ENCODE measurements around the gene C16orf46.

Gene C16orf46

GRCh38 chr16:81026429-81026828 is 50.6 kb downstream of the C16orf46 start:
- Histone ChIP-seq H3K4me2 (ENCODE audit: low read length) (no peak overlapping the region), H3K36me3 (ENCODE audit: control insufficient read depth, low read length) (peaks cover 79% of the 10 kb centered on the region), H3K27ac (ENCODE audit: low read depth, low read length) (no peak overlapping the region), H4K20me1 (ENCODE audit: control insufficient read depth, insufficient read depth, low read depth, low read length) (no peaks in the 10 kb centered on the region), H3K4me1 (ENCODE audit: control insufficient read depth, low read length) (no peaks in the 10 kb centered on the region), H3F3A (ENCODE audit: control insufficient read depth, insufficient read depth) (peaks cover 2% of the 10 kb centered on the region; the same call in 1 of the 2 replicates), H3K4me3 (ENCODE audit: low read length) (no peak overlapping the region), H3K27me3 (ENCODE audit: control insufficient read depth, low read length) (no peaks in the 10 kb centered on the region), H3K9me3 (ENCODE audit: control insufficient read depth, insufficient read depth, low read length) (no peaks in the 10 kb centered on the region), H3K79me2 (ENCODE audit: control insufficient read depth, low read length) (no peaks in the 10 kb centered on the region), H3K9me2 (replicated peaks; ENCODE audit: control insufficient read depth, low read length) (no peaks in the 10 kb centered on the region)
- no peak for TF ChIP-seq EZH2phosphoT487 (IDR thresholded peaks at IDR 0.05; ENCODE audit: borderline replicate concordance, low read length)
- TF ChIP-seq, protein P1, sequence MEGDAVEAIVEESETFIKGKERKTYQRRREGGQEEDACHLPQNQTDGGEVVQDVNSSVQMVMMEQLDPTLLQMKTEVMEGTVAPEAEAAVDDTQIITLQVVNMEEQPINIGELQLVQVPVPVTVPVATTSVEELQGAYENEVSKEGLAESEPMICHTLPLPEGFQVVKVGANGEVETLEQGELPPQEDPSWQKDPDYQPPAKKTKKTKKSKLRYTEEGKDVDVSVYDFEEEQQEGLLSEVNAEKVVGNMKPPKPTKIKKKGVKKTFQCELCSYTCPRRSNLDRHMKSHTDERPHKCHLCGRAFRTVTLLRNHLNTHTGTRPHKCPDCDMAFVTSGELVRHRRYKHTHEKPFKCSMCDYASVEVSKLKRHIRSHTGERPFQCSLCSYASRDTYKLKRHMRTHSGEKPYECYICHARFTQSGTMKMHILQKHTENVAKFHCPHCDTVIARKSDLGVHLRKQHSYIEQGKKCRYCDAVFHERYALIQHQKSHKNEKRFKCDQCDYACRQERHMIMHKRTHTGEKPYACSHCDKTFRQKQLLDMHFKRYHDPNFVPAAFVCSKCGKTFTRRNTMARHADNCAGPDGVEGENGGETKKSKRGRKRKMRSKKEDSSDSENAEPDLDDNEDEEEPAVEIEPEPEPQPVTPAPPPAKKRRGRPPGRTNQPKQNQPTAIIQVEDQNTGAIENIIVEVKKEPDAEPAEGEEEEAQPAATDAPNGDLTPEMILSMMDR (IDR thresholded peaks at IDR 0.05; ENCODE audit: low read depth, low read length, poor library complexity, severe bottlenecking): no peak

DNA sequence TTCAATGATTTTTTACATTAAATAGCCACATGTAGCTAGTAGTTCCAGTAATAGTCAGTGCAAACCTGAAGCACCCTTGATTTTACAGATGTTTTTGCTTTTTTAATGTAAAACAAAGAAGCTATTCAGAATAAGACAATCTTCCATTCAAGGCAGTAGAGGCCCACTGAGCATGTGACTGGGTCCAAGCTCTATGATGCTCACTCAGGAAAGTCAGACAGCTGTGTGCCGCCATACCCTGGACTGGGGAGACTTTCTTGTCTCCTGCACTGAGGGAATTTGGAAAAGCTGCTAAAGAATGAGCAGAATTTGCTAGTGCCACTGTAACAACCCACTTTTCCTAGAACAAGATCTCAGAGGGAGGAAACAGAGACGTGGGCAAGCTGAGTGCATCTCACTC is 58.5 kb downstream of the C16orf46 start:
- H3F3A ChIP-seq (ENCODE audit: control insufficient read depth, insufficient read depth): no peaks in the 10 kb centered on the region
- peaks cover 95% of the 10 kb centered on the region for H3K36me3 ChIP-seq (ENCODE audit: control insufficient read depth, low read length)
- TF ChIP-seq, protein P1 (IDR thresholded peaks at IDR 0.05; ENCODE audit: low read depth, low read length, poor library complexity, severe bottlenecking): no peak
- no peak for TF ChIP-seq EZH2phosphoT487 (IDR thresholded peaks at IDR 0.05; ENCODE audit: borderline replicate concordance, low read length)

DNA sequence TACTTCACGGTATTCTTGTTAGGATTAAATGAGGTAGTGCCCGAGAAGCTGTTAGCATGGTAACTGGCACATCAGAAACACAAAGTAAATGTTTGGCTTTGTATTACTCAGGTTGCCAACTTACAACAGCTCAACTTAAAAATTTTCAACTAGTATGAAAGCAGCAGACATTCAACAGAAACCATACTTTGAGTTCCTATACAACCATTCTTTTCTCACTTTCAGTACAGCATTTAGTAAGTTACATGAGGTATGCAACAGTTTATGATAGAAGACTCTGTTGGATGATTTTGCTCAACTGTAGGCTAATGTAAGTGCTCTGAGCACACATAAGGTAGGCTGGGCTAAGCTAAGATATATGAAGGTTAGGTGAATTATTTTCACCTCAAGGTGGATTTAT is 62.4 kb downstream of the C16orf46 start:
- TF ChIP-seq EZH2phosphoT487 (IDR thresholded peaks at IDR 0.05; ENCODE audit: borderline replicate concordance, low read length): no peak
- TF ChIP-seq, protein P1 (IDR thresholded peaks at IDR 0.05; ENCODE audit: low read depth, low read length, poor library complexity, severe bottlenecking): no peak
- Histone ChIP-seq H3K27me3 (ENCODE audit: control insufficient read depth, low read length) (no peaks in the 10 kb centered on the region), H3K79me2 (ENCODE audit: control insufficient read depth, low read length) (peaks cover 29% of the 10 kb centered on the region), H3K36me3 (ENCODE audit: control insufficient read depth, low read length) (peaks cover 88% of the 10 kb centered on the region), H3K4me3 (ENCODE audit: low read length) (no peak overlapping the region), H3K9me3 (ENCODE audit: control insufficient read depth, insufficient read depth, low read length) (no peaks in the 10 kb centered on the region), H3F3A (ENCODE audit: control insufficient read depth, insufficient read depth) (no peaks in the 10 kb centered on the region), H3K4me2 (ENCODE audit: low read length) (no peak overlapping the region), H3K4me1 (ENCODE audit: control insufficient read depth, low read length) (no peaks in the 10 kb centered on the region), H3K9me2 (replicated peaks; ENCODE audit: control insufficient read depth, low read length) (no peaks in the 10 kb centered on the region), H3K27ac (ENCODE audit: low read depth, low read length) (no peak overlapping the region), H4K20me1 (ENCODE audit: control insufficient read depth, insufficient read depth, low read depth, low read length) (no peaks in the 10 kb centered on the region; the same call in 1 of the 2 replicates)

More for the DNA sequence above, 58.5 kb downstream of the C16orf46 start:
- no peaks in the 10 kb centered on the region for H3K27me3 ChIP-seq (ENCODE audit: control insufficient read depth, low read length)
- H3K9me2 ChIP-seq (replicated peaks; ENCODE audit: control insufficient read depth, low read length): no peaks in the 10 kb centered on the region
- no peaks in the 10 kb centered on the region for H3K4me1 ChIP-seq (ENCODE audit: control insufficient read depth, low read length)
- H3K9me3 ChIP-seq (ENCODE audit: control insufficient read depth, insufficient read depth, low read length): no peaks in the 10 kb centered on the region
- H4K20me1 ChIP-seq (ENCODE audit: control insufficient read depth, insufficient read depth, low read depth, low read length): no peaks in the 10 kb centered on the region
- H3K27ac ChIP-seq (ENCODE audit: low read depth, low read length): no peak overlapping the region
- no peak overlapping the region for H3K4me3 ChIP-seq (ENCODE audit: low read length)
- no peaks in the 10 kb centered on the region for H3K79me2 ChIP-seq (ENCODE audit: control insufficient read depth, low read length)
- H3K4me2 ChIP-seq (ENCODE audit: low read length): no peak overlapping the region

Data from DOHH2 (cell line).